Measurements from ENCODE around the gene ENC1.

The ENC1 gene

GRCh38 chr5:74622122-74622521 lies 18.4 kb downstream of the ENC1 start:
- Histone ChIP-seq H3K27ac (ENCODE audit: low read depth, low read length) (no peak overlapping the region), H3K23ac (ENCODE audit: low read length) (no peak overlapping the region), H2AK5ac (ENCODE audit: low read length) (no peak overlapping the region), H3K4me2 (ENCODE audit: low read length) (no peak overlapping the region), H3K79me2 (ENCODE audit: control insufficient read depth, insufficient read depth, low read length, poor library complexity) (no peaks in the 10 kb centered on the region), H3K79me1 (ENCODE audit: low read length) (peaks cover 10% of the 10 kb centered on the region), H3K9me3 (ENCODE audit: insufficient read depth, low read depth, low read length) (peaks cover 2% of the 10 kb centered on the region), H3K14ac (ENCODE audit: low read length) (no peak overlapping the region), H2BK120ac (ENCODE audit: insufficient read depth, low read length, poor library complexity) (peak overlapping the region; percentile 9), H3K4me1 (ENCODE audit: control insufficient read depth in 1 of 2, insufficient read depth in 2 of 2, low read length in 2 of 2) (peaks cover 5 to 10% of the 10 kb centered on the region in 2 experiments), H3K27me3 (ENCODE audit: insufficient read depth, low read length) (no peaks in the 10 kb centered on the region), H3K36me3 (ENCODE audit: control insufficient read depth in 1 of 2, insufficient read depth in 2 of 2, low read length in 2 of 2) (no peaks in the 10 kb centered on the region), H2AFZ (ENCODE audit: insufficient read depth, low read length, poor library complexity) (no peak overlapping the region), H2BK12ac (ENCODE audit: low read length) (no peak overlapping the region), H3K9ac (ENCODE audit: low read length) (no peak overlapping the region), H3K18ac (ENCODE audit: low read length) (no peak overlapping the region), H2BK5ac (ENCODE audit: low read depth, low read length, poor library complexity) (no peak overlapping the region), H3K4ac (ENCODE audit: low read depth, low read length) (no peak overlapping the region), H4K91ac (ENCODE audit: low read depth, low read length) (no peak overlapping the region), H4K8ac (ENCODE audit: low read depth, low read length) (no peak overlapping the region), H3K4me3 (ENCODE audit: low read depth, low read length) (no peak overlapping the region), H4K12ac (ENCODE audit: low read depth, low read length) (no peak overlapping the region)
- WGBS (ENCODE audit: extremely low coverage, insufficient coverage, insufficient read length) = no CpG with 5 or more reads among the region's 3 CpGs
- DNase-seq = no peak

- Histone ChIP-seq H3K23ac (ENCODE audit: low read length) (no peak overlapping the region), H2AK5ac (ENCODE audit: low read length) (no peak overlapping the region), H3K36me3 (ENCODE audit: control insufficient read depth in 1 of 2, insufficient read depth in 2 of 2, low read length in 2 of 2) (no peaks in the 10 kb centered on the region), H3K27me3 (ENCODE audit: insufficient read depth, low read length) (no peaks in the 10 kb centered on the region), H4K91ac (ENCODE audit: low read depth, low read length) (no peak overlapping the region), H3K4me2 (ENCODE audit: low read length) (no peak overlapping the region), H3K4ac (ENCODE audit: low read depth, low read length) (no peak overlapping the region), H3K4me1 (ENCODE audit: control insufficient read depth in 1 of 2, insufficient read depth in 2 of 2, low read length in 2 of 2) (peaks cover 5 to 8% of the 10 kb centered on the region in 2 experiments), H3K27ac (ENCODE audit: low read depth, low read length) (no peak overlapping the region), H3K9ac (ENCODE audit: low read length) (no peak overlapping the region), H2BK5ac (ENCODE audit: low read depth, low read length, poor library complexity) (no peak overlapping the region), H3K79me1 (ENCODE audit: low read length) (peaks cover 10% of the 10 kb centered on the region), H4K12ac (ENCODE audit: low read depth, low read length) (no peak overlapping the region), H3K18ac (ENCODE audit: low read length) (no peak overlapping the region), H3K79me2 (ENCODE audit: control insufficient read depth, insufficient read depth, low read length, poor library complexity) (no peaks in the 10 kb centered on the region), H2BK12ac (ENCODE audit: low read length) (no peak overlapping the region), H3K9me3 (ENCODE audit: insufficient read depth, low read depth, low read length) (peaks cover 2% of the 10 kb centered on the region), H2AFZ (ENCODE audit: insufficient read depth, low read length, poor library complexity) (no peak overlapping the region), H3K4me3 (ENCODE audit: low read depth, low read length) (no peak overlapping the region), H2BK120ac (ENCODE audit: insufficient read depth, low read length, poor library complexity) (no peak overlapping the region), H4K8ac (ENCODE audit: low read depth, low read length) (no peak overlapping the region), H3K14ac (ENCODE audit: low read length) (no peak overlapping the region)
- DNase-seq = no peak
- no CpG with 5 or more reads among the region's 5 CpGs for WGBS (ENCODE audit: extremely low coverage, insufficient coverage, insufficient read length)
Observed at GRCh38 chr5:74621492-74621891, 19.0 kb downstream of the ENC1 start.

GRCh38 chr5:74619308-74619707 lies 21.2 kb downstream of the ENC1 start:
- Histone ChIP-seq H2BK12ac (ENCODE audit: low read length) (peak overlapping the region; percentile 1), H3K14ac (ENCODE audit: low read length) (no peak overlapping the region), H2BK120ac (ENCODE audit: insufficient read depth, low read length, poor library complexity) (peak overlapping the region; percentile 6), H3K79me1 (ENCODE audit: low read length) (peaks cover 8% of the 10 kb centered on the region), H3K4me1 (ENCODE audit: control insufficient read depth in 1 of 2, insufficient read depth in 2 of 2, low read length in 2 of 2) (peaks cover 5 to 7% of the 10 kb centered on the region in 2 experiments), H3K4ac (ENCODE audit: low read depth, low read length) (no peak overlapping the region), H3K9ac (ENCODE audit: low read length) (no peak overlapping the region), H3K79me2 (ENCODE audit: control insufficient read depth, insufficient read depth, low read length, poor library complexity) (no peaks in the 10 kb centered on the region), H3K23ac (ENCODE audit: low read length) (no peak overlapping the region), H3K9me3 (ENCODE audit: insufficient read depth, low read depth, low read length) (peaks cover 2% of the 10 kb centered on the region), H2BK5ac (ENCODE audit: low read depth, low read length, poor library complexity) (no peak overlapping the region), H2AFZ (ENCODE audit: insufficient read depth, low read length, poor library complexity) (no peak overlapping the region), H3K4me2 (ENCODE audit: low read length) (no peak overlapping the region), H2AK5ac (ENCODE audit: low read length) (peak overlapping the region; percentile 3), H3K18ac (ENCODE audit: low read length) (no peak overlapping the region), H3K27ac (ENCODE audit: low read depth, low read length) (no peak overlapping the region), H3K4me3 (ENCODE audit: low read depth, low read length) (no peak overlapping the region), H3K36me3 (ENCODE audit: control insufficient read depth in 1 of 2, insufficient read depth in 2 of 2, low read length in 2 of 2) (no peaks in the 10 kb centered on the region), H3K27me3 (ENCODE audit: insufficient read depth, low read length) (no peaks in the 10 kb centered on the region), H4K8ac (ENCODE audit: low read depth, low read length) (no peak overlapping the region), H4K12ac (ENCODE audit: low read depth, low read length) (no peak overlapping the region), H4K91ac (ENCODE audit: low read depth, low read length) (peak overlapping the region; percentile 20)
- DNase-seq = no peak
- WGBS (ENCODE audit: extremely low coverage, insufficient coverage, insufficient read length) = no CpG with 5 or more reads among the region's 1 CpG

DNA sequence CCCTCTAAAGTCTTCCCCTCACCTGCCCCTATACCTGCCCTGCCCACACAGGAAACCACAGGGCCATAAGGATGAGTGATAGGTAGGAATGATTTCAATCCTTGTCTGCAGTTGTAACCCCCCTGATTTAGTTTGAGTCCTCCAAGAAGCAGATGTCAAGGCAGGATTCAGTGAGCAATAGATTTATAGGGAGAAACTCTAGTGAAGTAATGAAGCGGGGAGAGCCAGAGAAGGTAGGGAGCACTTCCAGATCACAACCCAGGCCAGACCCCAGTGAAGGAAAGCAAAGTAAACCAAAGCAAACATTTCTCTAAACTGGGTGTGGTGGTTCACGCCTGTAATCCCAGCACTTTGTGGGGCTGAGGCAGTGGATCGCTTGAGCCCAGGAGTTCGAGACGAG lies 22.4 kb downstream of the ENC1 start:
- peaks cover 2% of the 10 kb centered on the region for H3K9me3 ChIP-seq (ENCODE audit: insufficient read depth, low read depth, low read length)
- no peaks in the 10 kb centered on the region for H3K27me3 ChIP-seq (ENCODE audit: insufficient read depth, low read length)
- H2AK5ac ChIP-seq (ENCODE audit: low read length) = no peak overlapping the region
- no peak overlapping the region for H2BK12ac ChIP-seq (ENCODE audit: low read length)
- no peak overlapping the region for H2AFZ ChIP-seq (ENCODE audit: insufficient read depth, low read length, poor library complexity)
- no peak overlapping the region for H3K9ac ChIP-seq (ENCODE audit: low read length)
- no CpG with 5 or more reads among the region's 5 CpGs for WGBS (ENCODE audit: extremely low coverage, insufficient coverage, insufficient read length)
- no peaks in the 10 kb centered on the region for H3K36me3 ChIP-seq (ENCODE audit: control insufficient read depth in 1 of 2, insufficient read depth in 2 of 2, low read length in 2 of 2)
- no peak overlapping the region for H3K23ac ChIP-seq (ENCODE audit: low read length)
- no peak overlapping the region for H4K91ac ChIP-seq (ENCODE audit: low read depth, low read length)
- no peak overlapping the region for H3K4me3 ChIP-seq (ENCODE audit: low read depth, low read length)
- no peak overlapping the region for H3K4ac ChIP-seq (ENCODE audit: low read depth, low read length)
- H2BK5ac ChIP-seq (ENCODE audit: low read depth, low read length, poor library complexity) = no peak overlapping the region
- no peak overlapping the region for H3K27ac ChIP-seq (ENCODE audit: low read depth, low read length)
- H3K18ac ChIP-seq (ENCODE audit: low read length) = no peak overlapping the region
- peaks cover 0 to 2% of the 10 kb centered on the region in 2 experiments for H3K4me1 ChIP-seq (ENCODE audit: control insufficient read depth in 1 of 2, insufficient read depth in 2 of 2, low read length in 2 of 2)
- no peak overlapping the region for H2BK120ac ChIP-seq (ENCODE audit: insufficient read depth, low read length, poor library complexity)
- H3K4me2 ChIP-seq (ENCODE audit: low read length) = no peak overlapping the region
- H3K79me1 ChIP-seq (ENCODE audit: low read length) = peaks cover 2% of the 10 kb centered on the region
- no peak overlapping the region for H4K8ac ChIP-seq (ENCODE audit: low read depth, low read length)
- H3K14ac ChIP-seq (ENCODE audit: low read length) = no peak overlapping the region
- no peak for DNase-seq
- no peak overlapping the region for H4K12ac ChIP-seq (ENCODE audit: low read depth, low read length)
- no peaks in the 10 kb centered on the region for H3K79me2 ChIP-seq (ENCODE audit: control insufficient read depth, insufficient read depth, low read length, poor library complexity)
